IMR-90 (cell line): Measurements from ENCODE around the gene PXYLP1. TPM values are rescaled to one million over a fixed set of nuclear protein-coding genes. Genes with fewer than 3 reads are reported as not detected.

Source experiments
- ATAC-seq: fragments of 200-7000 bp; cut with Tn5 transposase; 2 replicates; pipeline ENCODE4 v1.9.1; 2020; ENCODE audit warnings: low read depth, mild to moderate bottlenecking, moderate library complexity
- BruUV-seq: library from RNA; stranded (reverse); fragments of 400-500 nt; replicated peaks from 2 replicates; lab custom pipeline; 2021; lab: Mats Ljungman, UMichigan
- CTCF ChIA-PET: fragments of 300-600 bp; formaldehyde crosslinking; extraction: SDS; loops from one replicate; lab custom pipeline; 2021; ENCODE audit warnings: antibody characterized with exemption; lab: Yijun Ruan, JAX
- POLR2A ChIA-PET: fragments of 300-600 bp; sonication (Branson Sonifier 250); formaldehyde crosslinking; loops from one replicate; lab custom pipeline; 2022; ENCODE audit warnings: antibody characterized with exemption; ENCODE audit not compliant: unreplicated experiment; lab: Charles Lee
- DNase-seq: peaks from one replicate; pipeline ENCODE4 v3.0.0; 2013
- H2AFZ ChIP-seq: replicated peaks from 2 replicates; pipeline ENCODE3; 2013; ENCODE audit warnings: low read length, mild to moderate bottlenecking; ENCODE audit not compliant: poor library complexity
- H2AK5ac ChIP-seq: 2 replicates; pipeline ENCODE4 v1.6.1; 2013; ENCODE audit warnings: low read depth, low read length, inconsistent platforms
- H2AK9ac ChIP-seq: replicated peaks from 2 replicates; pipeline ENCODE3; 2013; ENCODE audit warnings: mild to moderate bottlenecking, low read depth, low read length, moderate library complexity; ENCODE audit not compliant: poor library complexity
- H2BK120ac ChIP-seq: 2 replicates; pipeline ENCODE4 v1.6.1; 2013; ENCODE audit warnings: low read depth, low read length, inconsistent platforms
- H2BK15ac ChIP-seq: 3 replicates; pipeline ENCODE4 v1.6.1; 2013; ENCODE audit warnings: low read depth, low read length, inconsistent platforms
- H2BK20ac ChIP-seq: 2 replicates; pipeline ENCODE4 v1.6.1; 2013; ENCODE audit warnings: low read depth, mild to moderate bottlenecking, inconsistent platforms, low read length, moderate library complexity
- H2BK5ac ChIP-seq: 2 replicates; pipeline ENCODE4 v1.6.1; 2013; ENCODE audit warnings: mild to moderate bottlenecking, low read depth, low read length, inconsistent platforms; ENCODE audit not compliant: poor library complexity, severe bottlenecking
- H3K14ac ChIP-seq: replicated peaks from 2 replicates; pipeline ENCODE4 v1.6.1; 2013; ENCODE audit warnings: low read depth, low read length, inconsistent platforms
- H3K18ac ChIP-seq: 2 replicates; pipeline ENCODE4 v1.6.1; 2013; ENCODE audit warnings: low read depth, low read length, control low read depth
- H3K23ac ChIP-seq: 2 replicates; pipeline ENCODE4 v1.6.1; 2013; ENCODE audit warnings: low read depth, low read length, inconsistent platforms
- H3K27ac ChIP-seq: 2 replicates; pipeline ENCODE4 v1.5.1; 2013; ENCODE audit warnings: mild to moderate bottlenecking, control low read depth, low read length; ENCODE audit not compliant: insufficient read depth
- H3K27me3 ChIP-seq: 2 replicates; pipeline ENCODE4 v1.6.1; 2013; ENCODE audit warnings: low read length; ENCODE audit not compliant: control insufficient read depth, insufficient read depth
- H3K36me3 ChIP-seq: 2 replicates; pipeline ENCODE4 v1.6.1; 2013; ENCODE audit warnings: low read length, mixed read lengths; ENCODE audit not compliant: control insufficient read depth, insufficient read depth
- H3K4ac ChIP-seq: 2 replicates; pipeline ENCODE4 v1.6.1; 2013; ENCODE audit warnings: low read depth, low read length, inconsistent platforms
- H3K4me1 ChIP-seq: 2 replicates; pipeline ENCODE4 v1.6.1; 2013; ENCODE audit warnings: low read length, mixed read lengths; ENCODE audit not compliant: control insufficient read depth, insufficient read depth
- H3K4me2 ChIP-seq: 2 replicates; pipeline ENCODE4 v1.6.1; 2013; ENCODE audit warnings: low read depth, mild to moderate bottlenecking, control low read depth, low read length, moderate library complexity
- H3K4me3 ChIP-seq: 2 replicates; pipeline ENCODE4 v1.5.1; 2013; ENCODE audit warnings: low read depth, mild to moderate bottlenecking, control low read depth, low read length, moderate library complexity; ENCODE audit not compliant: insufficient read depth
- H3K56ac ChIP-seq: 2 replicates; pipeline ENCODE4 v1.6.1; 2013; ENCODE audit warnings: low read length, inconsistent platforms; ENCODE audit not compliant: insufficient read depth; ENCODE audit errors: extremely low read depth
- H3K79me1 ChIP-seq, 2 experiments: 2 replicates each; pipeline ENCODE4 v1.6.1; 2013; ENCODE audit warnings: low read length in 2 of 2, inconsistent platforms in 1 of 2, low read depth in 1 of 2
- H3K9ac ChIP-seq: 2 replicates; pipeline ENCODE4 v1.6.1; 2013; ENCODE audit warnings: low read depth, low read length, control low read depth
- H3K9me1 ChIP-seq: 2 replicates; pipeline ENCODE4 v1.6.1; 2013; ENCODE audit warnings: low read length, inconsistent platforms; ENCODE audit not compliant: insufficient read depth
- H3K9me3 ChIP-seq: 2 replicates; pipeline ENCODE4 v1.6.1; 2013; ENCODE audit warnings: low read length; ENCODE audit not compliant: control insufficient read depth, insufficient read depth
- H4K20me1 ChIP-seq: 2 replicates; pipeline ENCODE4 v1.6.1; 2013; ENCODE audit warnings: low read length, inconsistent platforms; ENCODE audit not compliant: insufficient read depth
- H4K5ac ChIP-seq: 2 replicates; pipeline ENCODE4 v1.6.1; 2013; ENCODE audit warnings: mild to moderate bottlenecking, low read depth, low read length, control low read depth
- H4K8ac ChIP-seq, 2 experiments: 2 replicates each; pipeline ENCODE4 v1.6.1; 2013; ENCODE audit warnings: low read depth in 2 of 2, low read length in 2 of 2, control low read depth in 1 of 2, inconsistent platforms in 1 of 2
- H4K91ac ChIP-seq: 2 replicates; pipeline ENCODE4 v1.6.1; 2013; ENCODE audit warnings: low read depth, low read length, inconsistent platforms; ENCODE audit not compliant: insufficient read depth
- BHLHE40 ChIP-seq: fragments of 150-350 bp; IDR thresholded peaks from 2 replicates; pipeline ENCODE4 v1.6.1; 2016; ENCODE audit warnings: mild to moderate bottlenecking, low read depth, low read length
- CEBPB ChIP-seq: IDR thresholded peaks from 2 replicates; pipeline ENCODE4 v1.6.1; 2012; ENCODE audit warnings: low read depth, low read length, improper control_type of control experiment
- CHD1 ChIP-seq: IDR thresholded peaks from 2 replicates; pipeline ENCODE4 v1.6.1; 2012; ENCODE audit warnings: low read depth, low read length, improper control_type of control experiment
- CTCF ChIP-seq: conservative IDR thresholded peaks from 2 replicates; pipeline ENCODE4 v1.5.1; 2012; ENCODE audit warnings: mild to moderate bottlenecking, low read depth, low read length, improper control_type of control experiment
- ELK1 ChIP-seq: fragments of 150-350 bp; IDR thresholded peaks from 2 replicates; pipeline ENCODE4 v1.6.1; 2016; ENCODE audit warnings: low read depth, mild to moderate bottlenecking, low read length, moderate library complexity, borderline replicate concordance
- FOS ChIP-seq: fragments of 150-350 bp; IDR thresholded peaks from 2 replicates; pipeline ENCODE4 v1.6.1; 2016; ENCODE audit warnings: low read depth, low read length
- MXI1 ChIP-seq: IDR thresholded peaks from 2 replicates; pipeline ENCODE4 v1.6.1; 2012; ENCODE audit warnings: low read depth, mild to moderate bottlenecking, low read length, moderate library complexity, borderline replicate concordance
- NFE2L2 ChIP-seq: fragments of 150-350 bp; IDR thresholded peaks from 2 replicates; pipeline ENCODE4 v1.6.1; 2016; ENCODE audit warnings: low read depth, mild to moderate bottlenecking, low read length
- POLR2A ChIP-seq: IDR thresholded peaks from 2 replicates; pipeline ENCODE4 v1.6.1; 2012; ENCODE audit warnings: mild to moderate bottlenecking, low read depth, low read length
- RAD21 ChIP-seq: IDR thresholded peaks from 2 replicates; pipeline ENCODE4 v1.6.1; 2012; ENCODE audit warnings: low read length, improper control_type of control experiment
- RCOR1 ChIP-seq: IDR thresholded peaks from 2 replicates; pipeline ENCODE4 v1.6.1; 2012; ENCODE audit warnings: mild to moderate bottlenecking, low read length, improper control_type of control experiment; ENCODE audit not compliant: insufficient replicate concordance
- RFX5 ChIP-seq: IDR thresholded peaks from 2 replicates; pipeline ENCODE4 v1.8.0; 2012; ENCODE audit warnings: low read depth, mild to moderate bottlenecking, low read length, moderate library complexity
- SMC3 ChIP-seq: fragments of 150-350 bp; IDR thresholded peaks from 2 replicates; pipeline ENCODE4 v1.6.1; 2016; ENCODE audit warnings: low read depth, mild to moderate bottlenecking, antibody characterized with exemption, low read length, moderate library complexity
- USF2 ChIP-seq: fragments of 150-350 bp; IDR thresholded peaks from 2 replicates; pipeline ENCODE4 v1.6.1; 2017; ENCODE audit warnings: mild to moderate bottlenecking, antibody characterized with exemption, low read length, low read depth
- dilution Hi-C: fragments of 300-500 bp; cut with HindIII; formaldehyde crosslinking; loops from one replicate; pipeline ENCODE4 v1.14.3; 2018; ENCODE audit warnings: low sequenced_read_pairs; ENCODE audit not compliant: unreplicated experiment
- in situ Hi-C: fragments of 300-500 bp; cut with MboI; formaldehyde crosslinking; loops from 3 replicates; pipeline ENCODE4 v1.14.3; 2019; ENCODE audit warnings: low sequenced_read_pairs, inconsistent platforms, mixed read lengths
- intact Hi-C: fragments of 100-400 bp; cut with micrococcal nuclease; formaldehyde crosslinking; loops from 2 replicates; pipeline ENCODE4 v1.10.0; 2022
- polyA plus RNA-seq, 3 experiments: library from polyadenylated mRNA; depleted of rRNA; stranded (reverse); fragments of >200 nt; gene quantifications; 2 replicates each; pipeline ENCODE4 v1.2.3, GENCODE V29; 2012; ENCODE audit warnings: low replicate concordance in 1 of 3
- total RNA-seq: library from RNA; depleted of rRNA; stranded (reverse); fragments of >200 nt; gene quantifications from 2 replicates; pipeline ENCODE4 v1.2.3, GENCODE V29; 2012

Gene PXYLP1
- total and polyA plus RNA-seq, 2 of the 4 experiments (the other 2 are of a cell fraction) = 11.7 to 15.6 TPM

- Histone ChIP-seq H4K8ac (no peak overlapping the region), H3K4me3 (no peak overlapping the region), H3K4me2 (no peak overlapping the region), H3K9me3 (peaks cover 3% of the 10 kb centered on the region; the same call in 1 of the 2 replicates), H2BK120ac (no peak overlapping the region), H3K23ac (no peak overlapping the region), H3K56ac (no peak overlapping the region), H2AK5ac (no peak overlapping the region), H3K14ac (no peak overlapping the region), H3K79me1 (no peaks in the 10 kb centered on the region), H2BK5ac (no peak overlapping the region), H2BK20ac (no peak overlapping the region), H3K27ac (no peak overlapping the region), H3K9me1 (no peaks in the 10 kb centered on the region), H3K36me3 (no peaks in the 10 kb centered on the region), H2AFZ (no peak overlapping the region), H4K91ac (no peak overlapping the region), H3K9ac (no peak overlapping the region), H2AK9ac (no peak overlapping the region), H3K18ac (no peak overlapping the region), H3K4me1 (peaks cover under 1% of the 10 kb centered on the region; the same call in 1 of the 2 replicates), H4K5ac (no peak overlapping the region), H3K27me3 (peaks cover 11% of the 10 kb centered on the region; the same call in 1 of the 2 replicates), H4K20me1 (no peaks in the 10 kb centered on the region), H3K4ac (no peak overlapping the region), H2BK15ac (no peak overlapping the region)
- intact Hi-C loops (no loop called here), in situ Hi-C loops (no loop called here), dilution Hi-C loops (no loop called here)
- ATAC-seq (no peak), DNase-seq (no peak)
- no TSS peak for BruUV-seq
- TF ChIP-seq SMC3 (no peak), USF2 (no peak), RCOR1 (no peak), FOS (no peak), POLR2A (no peak), BHLHE40 (no peak), CEBPB (no peak), RFX5 (no peak), CTCF (no peak), ELK1 (no peak), MXI1 (no peak), CHD1 (no peak), RAD21 (no peak), NFE2L2 (no peak)
- ChIA-PET CTCF (no interaction called here), POLR2A (no interaction called here)
Observed at GRCh38 chr3:141225939-141226338, 5.7 kb upstream of the PXYLP1 start.
